H1 (cell line): ENCODE data around the gene ARMC9.

ENCODE experiments used
- KDM1A ChIP-seq: fragments of 200-600, 300-600 bp; sonication (generic); IDR thresholded peaks from 2 replicates; pipeline ENCODE4 v1.7.1; 2016; ENCODE audit warnings: mild to moderate bottlenecking, low read length, borderline replicate concordance
- TF ChIP-seq, protein P1 (sequence below), 3 experiments: IDR thresholded peaks; 1 replicate in 2 of 3; 2 replicates in 1 of 3; pipeline versions ENCODE4 v1.5.1 to v1.6.1; 2011; ENCODE audit warnings: low read length in 3 of 3, mild to moderate bottlenecking in 3 of 3, inconsistent platforms in 2 of 3, low read depth in 1 of 3, moderate library complexity in 1 of 3; ENCODE audit not compliant: insufficient read depth in 1 of 3; ENCODE audit errors: control extremely low read depth in 1 of 3

DNA sequence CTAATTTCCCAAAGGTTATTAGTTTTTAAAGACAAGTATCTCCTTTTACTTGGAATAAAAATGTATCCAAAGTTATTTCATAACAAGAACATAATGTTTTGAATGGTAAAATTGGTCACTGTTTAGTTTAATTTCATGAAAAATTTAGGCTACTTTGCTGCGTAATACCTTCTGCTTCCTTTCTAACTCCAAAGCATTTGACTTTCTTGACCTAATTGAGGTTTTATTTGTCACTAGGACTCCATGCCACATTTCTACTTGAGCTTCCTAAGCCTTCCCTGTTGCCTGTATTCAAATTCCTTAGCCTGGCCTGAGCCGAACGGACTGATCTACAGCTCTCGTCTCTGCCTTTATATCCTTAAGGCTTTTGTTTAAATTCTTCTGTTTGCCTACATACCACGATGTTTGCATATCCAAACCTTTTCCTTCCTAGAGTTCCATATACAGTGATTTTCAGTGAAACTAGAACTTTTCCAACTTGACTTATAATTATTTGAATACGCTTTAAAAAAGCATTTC, 25.1 kb downstream of the ARMC9 start:
- TF ChIP-seq, protein P1, sequence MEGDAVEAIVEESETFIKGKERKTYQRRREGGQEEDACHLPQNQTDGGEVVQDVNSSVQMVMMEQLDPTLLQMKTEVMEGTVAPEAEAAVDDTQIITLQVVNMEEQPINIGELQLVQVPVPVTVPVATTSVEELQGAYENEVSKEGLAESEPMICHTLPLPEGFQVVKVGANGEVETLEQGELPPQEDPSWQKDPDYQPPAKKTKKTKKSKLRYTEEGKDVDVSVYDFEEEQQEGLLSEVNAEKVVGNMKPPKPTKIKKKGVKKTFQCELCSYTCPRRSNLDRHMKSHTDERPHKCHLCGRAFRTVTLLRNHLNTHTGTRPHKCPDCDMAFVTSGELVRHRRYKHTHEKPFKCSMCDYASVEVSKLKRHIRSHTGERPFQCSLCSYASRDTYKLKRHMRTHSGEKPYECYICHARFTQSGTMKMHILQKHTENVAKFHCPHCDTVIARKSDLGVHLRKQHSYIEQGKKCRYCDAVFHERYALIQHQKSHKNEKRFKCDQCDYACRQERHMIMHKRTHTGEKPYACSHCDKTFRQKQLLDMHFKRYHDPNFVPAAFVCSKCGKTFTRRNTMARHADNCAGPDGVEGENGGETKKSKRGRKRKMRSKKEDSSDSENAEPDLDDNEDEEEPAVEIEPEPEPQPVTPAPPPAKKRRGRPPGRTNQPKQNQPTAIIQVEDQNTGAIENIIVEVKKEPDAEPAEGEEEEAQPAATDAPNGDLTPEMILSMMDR (IDR thresholded peaks at IDR 0.05; ENCODE audit: control extremely low read depth in 1 of 3, insufficient read depth in 1 of 3, low read depth in 1 of 3, low read length in 3 of 3): no peak
- no peak for TF ChIP-seq KDM1A
